Measurements from ENCODE around the gene TRAF3.
"Not testable (repeated sequence)": the region's sequence is repeated elsewhere in the genome, so short reads cannot be mapped to it uniquely, and the experiment has no call there.

The TRAF3 gene

GRCh38 chr14:102751088-102751487 is 26.2 kb upstream of the TRAF3 start:
- no peak for DNase-seq (ENCODE audit: low spot score)

- DNase-seq (ENCODE audit: low spot score): no peak
These were observed 24.9 kb upstream of the TRAF3 start for GRCh38 chr14:102752239-102752847.

GRCh38 chr14:102754370-102755262 is 22.6 kb upstream of the TRAF3 start:
- DNase-seq (ENCODE audit: low spot score): no peak

GRCh38 chr14:102757646-102758045 is 19.6 kb upstream of the TRAF3 start:
- DNase-seq (ENCODE audit: low spot score): no peak

- DNase-seq (ENCODE audit: low spot score): no peak
These were observed 19.2 kb upstream of the TRAF3 start for GRCh38 chr14:102758087-102758486.

GRCh38 chr14:102759456-102760187 is 17.6 kb upstream of the TRAF3 start:
- DNase-seq (ENCODE audit: low spot score): no peak

GRCh38 chr14:102760496-102761193 is 16.6 kb upstream of the TRAF3 start:
- DNase-seq (ENCODE audit: low spot score): no peak

- DNase-seq (ENCODE audit: low spot score): no peak
These were observed 16.0 kb upstream of the TRAF3 start for GRCh38 chr14:102761206-102761605.

GRCh38 chr14:102764220-102764671 is 13.0 kb upstream of the TRAF3 start:
- no peak for DNase-seq (ENCODE audit: low spot score)

- not testable (repeated sequence) for DNase-seq (ENCODE audit: low spot score)
These were observed 11.5 kb upstream of the TRAF3 start for GRCh38 chr14:102765770-102766169.

- no peak for DNase-seq (ENCODE audit: low spot score)
These were observed 8.8 kb upstream of the TRAF3 start for GRCh38 chr14:102768223-102769048.

- no peak for DNase-seq (ENCODE audit: low spot score)
These were observed 8.3 kb upstream of the TRAF3 start for GRCh38 chr14:102769049-102769327.

- no peak for DNase-seq (ENCODE audit: low spot score)
These were observed 6.8 kb upstream of the TRAF3 start for GRCh38 chr14:102770147-102771123.

GRCh38 chr14:102771144-102771543 is 6.1 kb upstream of the TRAF3 start:
- DNase-seq (ENCODE audit: low spot score): no peak

- no peak for DNase-seq (ENCODE audit: low spot score)
These were observed 4.3 kb upstream of the TRAF3 start for GRCh38 chr14:102772781-102773570.

- DNase-seq (ENCODE audit: low spot score): peak; percentile 90
These were observed 2.7 kb upstream of the TRAF3 start for GRCh38 chr14:102774391-102775153.

- peak; percentile 65 for DNase-seq (ENCODE audit: low spot score)
These were observed 1.1 kb upstream of the TRAF3 start for GRCh38 chr14:102775855-102776760.
